HG03175 (cell line): ENCODE measurements around the gene TRA2A.
"Not testable (repeated sequence)": the region's sequence is repeated elsewhere in the genome, so short reads cannot be mapped to it uniquely, and the experiment has no call there.

Experiments used
- ATAC-seq: cut with Tn5 transposase; IDR thresholded peaks from one replicate; pipeline ENCODE4 v1.9.1; 2021; ENCODE audit warnings: mild to moderate bottlenecking, moderate library complexity; ENCODE audit not compliant: unreplicated experiment

Gene TRA2A

DNA sequence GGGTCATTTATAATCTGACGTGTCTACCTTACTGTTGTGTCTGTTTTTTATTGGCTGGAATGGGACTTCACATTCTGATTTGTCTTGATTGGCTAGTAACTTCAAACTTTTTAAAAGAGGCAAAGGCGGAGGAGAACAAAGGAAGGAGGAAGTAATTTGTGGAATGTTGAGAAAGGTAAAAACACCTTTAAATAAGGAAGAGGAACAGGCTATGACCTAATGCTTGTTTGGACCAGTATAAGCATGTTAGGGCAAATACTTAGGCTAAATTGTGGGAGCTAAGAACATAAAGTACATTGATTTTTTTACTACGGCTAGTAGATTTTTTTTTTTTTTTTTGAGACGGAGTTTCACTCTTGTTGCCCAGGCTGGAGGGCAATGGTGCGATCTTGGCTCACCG is 18.0 kb downstream of the TRA2A start:
- not testable (repeated sequence) for ATAC-seq

DNA sequence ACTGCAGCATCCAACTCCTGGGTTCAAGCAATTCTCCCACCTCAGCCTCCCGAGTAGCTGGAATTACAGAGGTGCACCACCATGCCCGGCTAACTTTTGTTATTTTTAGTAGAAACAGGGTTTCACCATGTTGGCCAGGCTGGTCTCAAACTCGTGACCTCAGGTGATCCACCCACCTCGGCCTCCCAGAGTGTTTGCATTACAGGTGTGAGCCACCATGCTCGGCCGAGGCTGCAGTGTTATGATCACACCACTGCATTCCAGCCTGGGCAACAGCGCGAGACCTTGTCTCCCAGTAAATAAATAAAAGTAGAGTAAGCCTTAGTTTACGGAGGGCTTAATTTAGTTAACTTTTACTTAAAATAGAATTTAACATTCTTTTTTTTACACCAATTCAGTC is 37.8 kb downstream of the TRA2A start:
- ATAC-seq = no peak

DNA sequence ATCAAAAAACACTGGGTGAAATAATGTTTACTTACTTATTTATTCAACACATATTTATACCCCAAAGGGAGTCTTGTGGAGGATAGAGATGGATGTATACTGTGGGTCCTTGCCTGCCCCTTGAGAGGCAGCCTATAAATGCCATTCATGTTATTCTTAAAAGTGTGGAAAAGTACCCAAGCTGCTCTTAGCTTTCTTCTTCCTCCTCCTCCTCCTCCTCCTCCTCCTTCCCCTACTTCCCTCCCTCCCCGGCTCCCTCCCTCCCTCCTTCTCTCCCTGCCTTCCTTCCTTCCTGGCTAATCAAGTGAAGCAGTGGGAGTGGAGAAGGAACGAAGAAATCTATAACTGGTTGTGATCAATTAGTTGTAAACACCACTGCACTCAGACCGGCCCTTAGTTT is 40.3 kb downstream of the TRA2A start:
- no peak for ATAC-seq

DNA sequence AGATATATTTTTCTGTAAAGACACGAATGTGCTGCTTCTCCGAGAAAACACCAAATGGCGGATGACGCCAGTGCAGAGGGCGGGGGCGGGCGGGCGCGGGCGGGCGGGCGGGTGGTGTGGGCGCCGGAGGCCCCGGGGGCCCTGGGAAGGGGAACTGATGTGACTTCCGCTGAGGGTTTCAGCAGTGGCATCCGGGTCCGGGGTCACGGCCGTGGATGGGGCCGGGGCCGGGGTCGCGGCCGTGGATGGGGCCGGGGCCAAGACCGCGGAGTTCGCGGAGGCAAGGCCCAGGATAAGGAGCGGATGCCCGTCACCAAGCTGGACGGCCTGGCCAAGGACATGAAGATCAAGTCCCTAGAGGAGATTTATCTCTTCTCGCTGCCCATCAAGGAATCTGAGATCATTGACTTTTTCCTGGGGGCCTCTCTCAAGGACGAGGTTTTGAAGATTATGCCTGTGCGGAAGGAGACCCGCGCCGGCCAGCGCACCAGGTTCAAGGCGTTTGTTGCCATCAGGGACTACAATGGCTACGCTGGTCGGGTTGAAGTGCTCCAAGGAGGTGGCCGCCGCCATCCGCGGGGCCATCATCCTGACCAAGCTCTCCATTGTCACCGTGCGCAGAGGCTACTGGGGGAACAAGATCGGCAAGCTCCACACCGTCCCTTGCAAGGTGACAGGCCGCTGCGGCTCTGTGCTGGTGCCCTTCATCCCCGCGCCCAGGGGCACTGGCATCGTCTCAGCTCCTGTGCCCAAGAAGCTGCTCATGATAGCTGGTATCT is 41.2 kb downstream of the TRA2A start:
- ATAC-seq = peak; percentile 81

DNA sequence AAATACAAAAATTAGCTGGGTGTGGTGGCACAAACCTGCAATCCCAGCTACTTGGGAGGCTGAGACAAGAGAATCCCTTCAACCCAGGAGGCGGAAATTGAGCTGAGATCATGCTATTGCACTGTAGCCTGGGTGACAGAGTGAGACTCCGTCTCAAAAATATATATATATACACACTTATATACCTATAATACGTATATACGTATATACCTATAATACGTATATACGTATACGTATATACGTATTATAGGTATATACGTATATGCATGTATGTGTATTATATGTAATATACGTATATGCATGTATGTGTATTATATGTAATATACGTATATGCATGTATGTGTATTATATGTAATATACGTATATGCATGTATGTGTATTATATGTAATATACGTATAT is 43.1 kb downstream of the TRA2A start:
- ATAC-seq = not testable (repeated sequence)

DNA sequence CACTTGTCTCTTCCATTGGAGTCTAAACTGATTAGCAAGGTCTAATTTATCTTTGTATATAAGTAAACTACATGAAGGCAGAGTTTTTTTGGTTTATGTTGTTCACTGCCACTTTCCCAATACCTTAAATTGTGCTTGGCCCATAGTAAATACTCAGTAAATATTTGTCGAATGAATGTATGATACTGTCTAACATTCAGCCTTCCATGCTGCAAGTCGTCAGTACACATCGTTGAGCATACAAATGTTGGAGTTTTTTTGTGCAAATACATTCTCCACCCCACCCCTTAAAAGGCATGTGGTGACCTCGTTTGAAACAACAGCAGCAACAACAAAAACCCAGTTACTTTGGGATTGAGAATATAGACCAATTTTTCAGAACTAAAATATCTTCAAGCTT is 44.1 kb downstream of the TRA2A start:
- no peak for ATAC-seq

DNA sequence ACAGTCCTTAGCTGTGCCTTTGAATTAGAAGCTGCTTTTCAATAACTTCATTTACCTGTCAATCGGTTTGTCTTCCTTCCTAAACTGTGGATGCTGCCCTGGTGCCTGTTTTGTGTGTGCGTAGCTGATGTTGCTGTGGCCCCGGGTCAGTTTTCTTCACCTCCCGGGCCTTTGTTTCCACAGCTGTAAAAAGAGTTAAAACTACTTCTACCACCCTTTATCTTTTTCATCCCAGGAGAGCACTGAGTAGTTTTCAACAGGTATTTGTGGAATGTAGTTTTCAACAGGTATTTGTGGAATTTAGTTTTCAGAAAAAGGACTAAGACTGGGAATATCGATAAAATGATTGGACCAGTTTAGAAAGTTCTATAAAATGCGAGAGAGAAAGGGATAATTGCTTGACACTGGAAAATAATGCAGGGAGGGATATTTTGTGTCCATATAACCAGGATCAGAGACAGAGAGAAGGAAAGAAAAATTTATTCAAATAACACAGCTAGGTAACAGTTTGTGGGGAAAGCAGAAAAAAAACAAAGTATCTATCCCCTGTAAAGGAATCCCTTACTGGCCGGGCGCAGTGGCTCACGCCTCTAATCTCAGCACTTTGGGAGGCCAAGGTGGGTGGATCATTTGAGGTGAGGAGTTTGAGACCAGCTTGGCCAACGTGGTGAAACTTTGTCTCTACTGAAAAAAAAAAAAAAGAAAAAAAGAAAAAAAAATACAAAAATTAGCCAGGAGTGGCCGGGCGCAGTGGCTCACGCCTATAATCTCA is 45.6 kb downstream of the TRA2A start:
- no peak for ATAC-seq

DNA sequence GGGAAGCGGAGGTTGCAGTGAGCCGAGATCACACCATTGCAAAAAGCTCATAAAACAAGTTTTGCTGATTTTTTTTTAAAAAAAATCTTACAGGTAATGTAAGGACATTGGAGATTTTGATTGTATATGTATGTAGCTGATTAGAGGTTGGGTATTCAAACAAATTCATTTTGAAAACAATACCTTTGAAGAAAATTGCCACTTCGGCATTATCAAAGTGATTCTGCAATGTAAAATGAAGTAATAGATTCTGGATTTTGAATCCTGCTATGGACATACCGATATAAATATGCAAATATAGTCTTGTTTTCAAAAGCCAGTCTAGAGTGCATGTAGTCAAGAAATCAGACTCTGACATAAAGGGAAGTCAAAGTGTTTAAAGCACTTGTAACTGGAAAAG is 49.1 kb downstream of the TRA2A start:
- no peak for ATAC-seq

DNA sequence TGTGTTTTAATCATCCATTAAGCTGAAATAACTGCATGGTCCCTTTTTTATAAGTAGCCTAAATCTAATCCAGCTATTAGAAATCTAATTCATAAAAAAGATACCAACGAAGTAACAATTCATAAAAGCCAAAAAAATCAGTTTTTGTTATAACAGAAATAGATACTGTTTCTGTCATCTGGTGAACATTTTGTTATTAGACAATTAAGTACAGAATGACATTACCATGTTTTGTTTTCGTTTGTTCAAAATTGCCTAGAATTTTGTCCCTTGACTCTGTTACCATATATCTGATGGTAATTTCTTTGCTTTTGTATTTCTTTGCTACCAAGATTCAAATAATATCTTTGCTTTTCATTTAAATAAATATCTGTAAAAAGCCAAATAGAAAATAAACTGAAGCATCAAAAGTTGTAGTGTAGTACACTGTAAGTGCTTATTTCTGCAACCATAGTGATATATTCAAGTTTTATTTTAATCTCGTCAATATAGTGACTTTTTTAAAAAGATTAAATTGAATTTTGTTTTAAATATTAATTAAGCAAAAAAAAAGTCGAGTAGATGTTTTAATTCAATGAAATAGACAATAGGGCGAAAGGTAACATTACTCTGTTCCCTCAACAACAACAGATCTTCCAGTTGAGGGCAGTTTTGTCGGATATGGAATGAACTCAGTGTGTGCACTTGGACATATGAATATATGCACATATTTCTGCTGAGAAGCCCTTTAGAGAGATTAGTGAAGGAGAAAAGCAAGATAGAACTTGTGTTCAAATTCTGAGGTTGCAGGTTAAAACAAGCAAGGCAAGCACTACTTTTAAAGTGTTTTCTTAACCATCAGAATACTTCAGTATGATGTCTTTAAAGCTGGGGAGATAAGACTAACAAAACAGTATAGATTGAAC is 53.6 kb downstream of the TRA2A start:
- ATAC-seq = no peak

DNA sequence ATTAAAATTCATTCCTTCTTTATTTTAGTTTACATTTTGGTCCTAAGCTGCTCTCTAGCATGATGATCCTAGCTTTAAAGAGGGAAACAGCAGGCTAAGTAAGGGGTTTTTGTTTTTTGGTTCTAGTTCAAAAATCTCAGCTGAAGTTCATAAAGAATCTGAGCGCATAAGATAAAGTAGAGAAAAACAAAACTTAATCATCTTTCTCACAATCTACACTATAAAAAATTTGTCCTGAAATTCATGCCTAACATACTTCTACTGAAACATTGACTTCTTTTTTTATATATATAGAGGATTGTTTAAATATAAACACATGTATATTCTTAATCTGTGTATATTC is 54.7 kb downstream of the TRA2A start:
- ATAC-seq = no peak

DNA sequence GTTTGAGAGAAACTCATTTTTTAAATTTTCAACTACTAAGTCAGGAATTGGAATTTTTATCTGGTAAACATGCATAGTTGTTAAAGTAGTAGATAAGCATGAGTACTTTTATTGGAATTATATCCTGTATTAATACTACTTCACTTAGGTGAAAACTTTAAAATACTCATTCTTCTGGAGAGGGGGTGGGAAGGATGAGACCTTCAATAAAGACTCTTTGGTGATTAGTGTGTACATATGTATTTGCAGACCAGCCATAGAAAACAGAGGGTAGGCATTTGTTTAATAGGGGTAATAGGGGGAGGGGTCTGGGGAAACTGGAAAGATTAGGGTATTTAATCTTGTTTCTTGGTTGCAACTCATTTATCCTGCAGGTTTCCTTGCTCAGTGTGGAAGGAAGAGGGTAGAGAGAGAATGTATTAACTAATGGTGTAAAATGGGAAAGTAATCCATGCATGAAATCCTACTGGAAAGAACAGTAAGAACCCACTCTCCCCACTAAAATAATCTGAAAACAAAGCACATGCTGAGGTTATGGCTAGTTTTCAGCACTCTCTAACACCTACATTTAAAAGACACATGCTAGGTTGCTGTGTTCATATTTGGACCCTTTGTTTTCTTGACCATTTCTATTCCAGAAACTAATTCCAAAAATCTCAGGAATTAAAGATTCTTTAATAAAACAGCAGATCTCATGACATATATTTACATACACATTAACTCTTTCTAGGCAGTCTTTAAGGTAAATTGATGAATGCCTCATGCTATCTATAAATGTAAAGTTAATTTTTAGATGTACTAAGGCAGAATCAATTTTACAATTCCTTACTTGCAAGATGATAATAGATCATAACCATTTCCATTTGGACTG is 55.3 kb downstream of the TRA2A start:
- ATAC-seq = no peak

DNA sequence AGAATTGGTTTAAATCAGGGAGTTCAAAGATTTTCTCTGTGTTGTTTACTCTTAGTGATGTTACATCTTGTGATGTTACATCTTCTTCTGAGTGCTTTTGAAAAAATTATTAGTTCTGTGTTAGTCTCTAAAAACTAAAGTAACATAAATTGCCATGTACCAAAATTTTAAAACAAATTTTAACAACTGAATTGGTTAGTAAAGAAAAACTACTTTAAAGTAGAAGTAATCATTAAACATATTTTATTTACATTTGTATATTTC is 56.3 kb downstream of the TRA2A start:
- no peak for ATAC-seq

DNA sequence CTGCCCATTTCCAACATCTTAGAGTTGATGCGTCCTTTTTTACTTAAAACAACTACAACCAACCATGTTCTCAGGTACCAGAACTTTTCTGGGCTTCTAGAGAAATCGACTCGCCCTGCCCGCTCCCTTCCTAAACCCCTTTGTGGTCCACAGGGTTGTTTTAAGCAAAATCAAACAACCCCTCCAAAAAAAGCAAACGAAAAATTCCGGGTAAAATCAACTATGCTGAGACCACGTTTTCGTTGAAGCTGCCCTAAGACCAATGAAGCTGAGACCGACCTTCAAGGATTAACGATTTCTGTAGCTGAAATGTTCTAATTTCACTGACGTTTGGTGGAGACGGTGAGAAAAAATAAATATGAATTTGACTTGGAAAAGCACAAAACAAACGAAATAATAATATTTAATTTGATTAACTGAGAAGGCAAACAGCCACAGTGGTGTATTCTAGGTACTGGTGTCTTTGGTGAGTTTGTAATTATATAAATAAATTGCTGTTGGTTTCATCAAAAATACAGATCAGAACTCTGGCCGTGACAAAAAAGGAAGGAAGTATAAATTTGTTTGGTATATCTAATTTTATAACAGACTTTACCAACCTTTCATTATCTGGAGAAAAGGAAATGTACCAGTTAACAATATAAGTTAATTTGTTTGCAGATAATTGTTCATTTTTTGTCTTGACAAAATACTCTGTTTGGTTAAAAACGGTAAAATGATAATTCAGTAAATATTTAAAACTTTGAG is 56.8 kb downstream of the TRA2A start:
- no peak for ATAC-seq

DNA sequence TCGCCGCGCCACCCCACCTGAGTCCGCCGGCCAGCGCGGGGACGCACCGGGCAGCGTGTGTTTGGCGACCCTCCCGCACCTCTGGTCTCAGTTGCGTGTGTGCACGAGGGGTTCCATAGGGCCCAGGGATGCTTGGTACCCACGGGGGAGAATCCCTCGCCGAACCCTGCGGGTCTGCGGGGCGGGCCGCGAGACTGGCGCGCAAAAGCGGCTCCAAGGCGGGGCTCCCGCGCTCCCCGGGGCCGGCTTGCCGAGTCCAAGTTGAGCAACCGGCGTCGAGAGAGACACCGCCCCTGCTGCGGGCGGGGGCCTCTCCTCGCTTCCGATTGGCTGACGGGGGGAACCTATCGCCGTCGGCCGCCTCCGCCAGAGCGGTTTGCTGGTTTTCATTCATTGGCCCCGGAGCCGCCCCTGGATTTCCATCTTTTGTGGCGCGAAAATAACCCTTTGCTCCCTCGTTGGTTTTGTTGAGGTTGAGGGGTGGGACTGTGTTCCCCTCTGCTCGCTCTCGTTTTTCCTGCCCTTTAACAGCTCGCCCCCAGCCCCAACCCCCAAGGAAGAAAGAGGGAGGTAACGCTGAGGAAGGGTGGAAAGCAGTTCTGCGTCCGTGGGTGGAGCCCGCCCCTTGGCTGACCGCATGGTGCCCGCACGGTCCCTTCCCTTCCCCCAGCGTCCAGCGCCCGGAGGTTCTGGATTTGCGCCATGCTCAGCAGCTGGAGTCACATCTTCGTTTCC is 57.5 kb downstream of the TRA2A start:
- peak; percentile 77 for ATAC-seq

DNA sequence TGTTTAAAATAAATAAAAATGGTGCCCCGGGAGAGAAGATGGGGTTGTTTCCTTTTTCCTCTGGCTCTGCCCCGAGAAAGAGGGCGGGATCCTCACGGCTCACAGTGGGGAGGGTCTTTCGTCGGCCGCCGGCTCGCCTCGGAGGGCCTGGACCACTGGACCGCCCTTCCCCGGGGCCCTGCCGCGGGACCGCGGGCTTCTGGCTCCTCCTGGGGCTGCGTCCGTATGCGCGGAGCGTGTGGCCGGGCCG is 58.0 kb downstream of the TRA2A start:
- ATAC-seq = peak; percentile 21

DNA sequence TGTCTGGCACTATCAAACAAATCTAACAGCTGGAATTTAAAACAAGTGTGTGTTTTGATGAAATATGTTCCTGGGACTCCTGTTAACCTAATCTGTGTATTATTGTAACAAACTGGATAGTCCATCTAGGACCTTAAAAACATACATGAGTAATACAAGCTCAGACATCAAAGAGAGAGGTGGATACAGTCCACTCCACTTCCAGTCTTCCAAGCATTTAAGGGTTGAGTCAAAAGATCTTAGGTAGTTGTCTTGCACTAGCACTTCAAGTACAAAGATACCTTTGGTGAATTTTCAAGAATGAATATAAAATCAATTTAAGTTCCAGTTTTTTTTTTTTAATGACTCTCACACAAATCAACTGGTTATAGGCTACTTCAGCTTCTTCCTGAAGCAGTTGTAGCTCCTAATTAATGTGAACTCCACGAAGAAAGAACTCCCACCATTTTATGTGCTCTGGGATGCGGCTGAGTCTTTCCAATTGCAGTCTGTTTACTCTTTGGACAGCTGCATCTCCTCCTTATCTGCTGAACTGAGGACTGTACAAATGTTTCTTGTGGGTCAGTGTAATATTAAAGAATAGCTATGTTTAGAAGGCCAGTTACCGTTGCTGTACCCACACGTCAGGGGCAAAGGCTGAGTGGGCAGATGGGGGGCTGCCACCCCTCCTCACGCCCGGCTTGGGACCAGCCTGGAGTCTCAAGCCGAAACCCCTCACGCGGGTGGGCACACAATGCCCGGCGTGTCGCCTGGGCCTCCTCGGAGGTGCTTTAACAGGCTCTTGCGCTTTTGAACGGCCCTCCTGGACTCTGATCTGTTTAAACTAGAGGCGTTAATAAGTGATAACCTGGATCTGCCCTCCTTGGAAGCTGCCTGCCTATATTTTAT is 58.6 kb downstream of the TRA2A start:
- no peak for ATAC-seq

DNA sequence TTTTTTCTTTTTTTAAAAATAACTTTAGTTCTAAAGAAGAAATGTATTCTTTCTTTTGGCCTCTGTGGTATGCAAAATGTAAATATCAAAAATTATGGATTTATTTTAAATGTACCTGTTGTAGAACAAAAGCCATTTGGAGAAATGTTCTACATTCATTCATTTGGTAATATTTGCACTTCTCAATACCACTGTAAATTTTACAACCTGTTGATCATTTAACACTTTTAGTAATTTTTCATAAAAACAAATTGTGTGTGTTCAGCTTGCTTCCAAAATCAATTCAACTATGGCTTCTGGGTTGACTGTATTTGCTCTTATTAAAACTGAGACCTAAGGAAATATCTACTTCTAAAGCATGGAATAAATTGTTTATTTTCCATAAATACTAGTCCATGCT is 59.2 kb downstream of the TRA2A start:
- no peak for ATAC-seq

DNA sequence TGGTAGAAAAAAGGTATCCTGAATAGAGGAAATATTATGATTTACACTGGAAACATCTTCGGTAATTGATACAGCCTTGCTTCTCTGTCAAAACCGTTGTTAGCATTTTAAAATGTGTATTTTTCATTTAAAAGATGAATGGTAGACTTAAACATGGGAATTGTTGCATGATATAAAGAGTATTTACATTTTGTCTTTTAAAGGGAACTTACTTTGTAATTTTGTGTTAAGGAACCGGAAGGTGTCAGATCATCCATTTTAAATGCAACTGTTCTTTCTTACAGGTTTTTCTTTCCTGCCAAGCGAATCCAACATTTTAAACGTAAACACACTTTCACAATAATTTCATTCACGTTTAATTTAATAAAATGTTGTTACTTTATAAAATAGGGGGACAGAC is 59.7 kb downstream of the TRA2A start:
- ATAC-seq = no peak
